CD4-positive, alpha-beta T cell (primary cell): ENCODE results near the gene NFE2. TPM values are rescaled to one million over a fixed set of nuclear protein-coding genes. Genes with fewer than 3 reads are reported as not detected.

Experiments
- ATAC-seq: fragments of 200-7000 bp; cut with Tn5 transposase; one replicate; pipeline ENCODE4 v1.10.0; 2022; ENCODE audit warnings: mild to moderate bottlenecking; ENCODE audit not compliant: poor library complexity
- CTCF ChIA-PET: fragments of 350-600 bp; sonication (Branson Sonifier 250); formaldehyde crosslinking; loops from one replicate; lab custom pipeline; 2021; ENCODE audit warnings: antibody characterized with exemption, inconsistent platforms; lab: Charles Lee
- POLR2A ChIA-PET: fragments of 350-600 bp; sonication (Branson Sonifier 250); formaldehyde crosslinking; loops from one replicate; lab custom pipeline; 2021; ENCODE audit warnings: antibody characterized with exemption, inconsistent platforms; lab: Charles Lee
- DNase-seq, 14 experiments: peaks; one replicate each; pipeline ENCODE4 v3.0.0-alpha.2; 2013 to 2020; ENCODE audit warnings: mixed read lengths in 2 of 14
- H3K27ac ChIP-seq, 2 donors: one replicate each; pipeline versions ENCODE4 v1.5.1 to v1.7.0; 2013; ENCODE audit warnings: low read length in 2 of 2, low read depth in 1 of 2, mild to moderate bottlenecking in 1 of 2
- H3K27me3 ChIP-seq, 2 experiments: 1 replicate in 1 of 2; 2 replicates in 1 of 2; pipeline versions ENCODE4 v1.6.1 to v1.7.0; 2013; ENCODE audit warnings: low read length in 2 of 2, control low read depth in 1 of 2, mild to moderate bottlenecking in 1 of 2, moderate library complexity in 1 of 2; ENCODE audit not compliant: insufficient read depth in 2 of 2, control insufficient read depth in 1 of 2
- H3K36me3 ChIP-seq: one replicate; pipeline ENCODE4 v1.6.1; 2013; ENCODE audit warnings: low read length, control low read depth; ENCODE audit not compliant: insufficient read depth
- H3K4me1 ChIP-seq: one replicate; pipeline ENCODE4 v1.6.1; 2013; ENCODE audit warnings: low read length, control low read depth; ENCODE audit not compliant: insufficient read depth
- H3K4me3 ChIP-seq: one replicate; pipeline ENCODE4 v1.5.1; 2013; ENCODE audit warnings: mild to moderate bottlenecking, low read length, moderate library complexity
- H3K9me3 ChIP-seq, 2 experiments: 1 replicate in 1 of 2; 2 replicates in 1 of 2; pipeline versions ENCODE4 v1.6.1 to v1.7.0; 2013; ENCODE audit warnings: low read length in 2 of 2, mild to moderate bottlenecking in 2 of 2, control low read depth in 1 of 2, moderate library complexity in 1 of 2; ENCODE audit not compliant: control insufficient read depth in 1 of 2, insufficient read depth in 1 of 2
- H3K27ac Mint-ChIP-seq: one replicate; pipeline ENCODE4 v1.8.0; 2020; ENCODE audit warnings: mixed read lengths
- H3K27me3 Mint-ChIP-seq: one replicate; pipeline ENCODE4 v1.8.0; 2021; ENCODE audit warnings: mixed read lengths
- H3K36me3 Mint-ChIP-seq: one replicate; pipeline ENCODE4 v1.8.0; 2021; ENCODE audit warnings: low read depth, mixed read lengths
- H3K4me1 Mint-ChIP-seq: one replicate; pipeline ENCODE4 v1.8.0; 2021; ENCODE audit warnings: low read depth, mixed read lengths
- H3K4me3 Mint-ChIP-seq: one replicate; pipeline ENCODE4 v1.8.0; 2020; ENCODE audit warnings: mild to moderate bottlenecking, mixed read lengths
- H3K9me3 Mint-ChIP-seq: one replicate; pipeline ENCODE4 v1.8.0; 2020; ENCODE audit warnings: mixed read lengths
- CTCF ChIP-seq: fragments of 200-600 bp; IDR thresholded peaks from one replicate; pipeline ENCODE4 v1.8.0; 2022; ENCODE audit warnings: antibody characterized with exemption, mild to moderate bottlenecking
- intact Hi-C, 2 experiments: fragments of 100-400 bp; cut with DNase I in 1 of 2; cut with micrococcal nuclease in 1 of 2; formaldehyde crosslinking; loops; one replicate each; pipeline versions ENCODE4 v1.15.1 to v1.9.0; 2023 to 2025; cut with DNase I, micrococcal nuclease
- total RNA-seq, 174 experiments: library from RNA in 2 of 174; stranded (reverse) in 2 of 174; gene quantifications; one replicate each; pipeline ENCODE4 v1.2.3 and lab custom pipeline; 2021 to 2026

NFE2 gene
- total RNA-seq, 2 experiments from 2014 or later: 0.20 TPM; not detected in 1

DNA sequence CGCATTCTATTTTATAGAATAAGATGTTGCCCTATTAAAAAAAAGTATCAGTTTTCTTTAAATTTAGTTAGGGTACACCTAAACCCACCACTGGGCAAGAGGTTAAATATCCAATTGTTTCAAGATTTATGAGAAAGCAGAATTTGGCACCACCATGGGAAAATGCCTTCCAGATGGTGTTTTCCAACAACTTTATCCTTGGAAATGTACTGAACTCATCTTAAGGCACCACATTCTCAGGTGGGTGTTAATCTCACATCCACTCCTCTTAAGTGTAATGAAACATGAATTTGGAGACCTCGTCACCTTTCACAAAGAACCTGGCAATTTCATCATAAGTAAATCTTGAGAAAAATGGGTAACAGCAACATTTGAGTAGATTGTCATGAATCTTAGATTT lies 34.0 kb downstream of the NFE2 start:
- Histone ChIP-seq H3K4me3 (no peak overlapping the region), H3K9me3 (no peaks in the 10 kb centered on the region), H3K27me3 (no peaks in the 10 kb centered on the region), H3K36me3 (no peaks in the 10 kb centered on the region), H3K27ac (no peak overlapping the region), H3K4me1 (no peaks in the 10 kb centered on the region)
- ATAC-seq (no peak), DNase-seq (no peak)
- Mint-ChIP-seq H3K27ac (no peak overlapping the region), H3K9me3 (no peaks in the 10 kb centered on the region), H3K27me3 (no peaks in the 10 kb centered on the region), H3K4me3 (no peak overlapping the region), H3K4me1 (peaks cover 26% of the 10 kb centered on the region), H3K36me3 (peaks cover 6% of the 10 kb centered on the region)
- CTCF ChIA-PET: no interaction called here
- intact Hi-C loops: no loop called here
- no peak for TF ChIP-seq CTCF
- POLR2A ChIA-PET: interaction anchor here (1.6 kb wide), 1 partner anchor 12 kb away, joined by 4 read pairs; no protein-coding TSS in a partner anchor

GRCh38 chr12:54265364-54265812 lies 35.4 kb downstream of the NFE2 start:
- Histone ChIP-seq H3K9me3 (no peaks in the 10 kb centered on the region), H3K4me3 (no peak overlapping the region), H3K27ac (no peak overlapping the region), H3K27me3 (no peaks in the 10 kb centered on the region), H3K36me3 (no peaks in the 10 kb centered on the region), H3K4me1 (no peaks in the 10 kb centered on the region)
- Mint-ChIP-seq H3K36me3 (peaks cover 4% of the 10 kb centered on the region), H3K4me3 (no peak overlapping the region), H3K9me3 (no peaks in the 10 kb centered on the region), H3K4me1 (peaks cover 24% of the 10 kb centered on the region), H3K27ac (peak overlapping the region; percentile 34), H3K27me3 (no peaks in the 10 kb centered on the region)
- intact Hi-C loops: no loop called here
- CTCF ChIA-PET: interaction anchor here (1.4 kb wide), 1 partner anchor 14 kb away, joined by 4 read pairs; no protein-coding TSS in a partner anchor
- POLR2A ChIA-PET: interaction anchor here (1.1 to 1.2 kb wide), 2 partner anchors 15 to 60 kb away, joined by 3 to 7 read pairs; partner anchors contain the start of genes CBX5, COPZ1 and HNRNPA1
- TF ChIP-seq CTCF: no peak
- DNase-seq: no peak
- ATAC-seq: no peak

DNA sequence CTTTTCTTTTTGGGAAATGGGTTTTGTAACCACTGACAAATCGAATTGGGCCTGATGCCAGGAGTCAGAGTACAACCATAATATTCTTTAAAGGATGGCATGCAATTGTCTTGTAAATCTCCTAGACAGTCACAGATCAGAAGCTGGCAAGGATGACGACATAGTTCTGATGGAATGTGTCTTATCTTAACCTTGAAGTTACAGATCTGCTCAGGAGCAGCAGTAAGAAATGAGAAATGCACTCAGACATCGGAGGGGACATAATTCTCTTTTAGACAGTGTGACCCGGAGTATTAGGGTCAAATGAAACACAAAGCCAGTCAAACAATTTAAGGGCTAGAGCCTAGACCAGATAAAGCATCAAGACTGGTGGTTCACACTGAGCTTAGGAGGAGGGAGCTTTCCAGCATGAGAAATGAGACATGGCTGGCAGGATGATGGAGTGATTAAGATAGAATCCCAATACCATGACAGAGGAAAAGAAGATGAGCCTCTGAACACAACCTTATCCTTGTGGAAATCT lies 38.4 kb downstream of the NFE2 start:
- TF ChIP-seq CTCF: no peak
- H3K4me1 Mint-ChIP-seq: peaks cover 40% of the 10 kb centered on the region
- Histone ChIP-seq H3K9me3 (no peaks in the 10 kb centered on the region), H3K36me3 (peaks cover 1% of the 10 kb centered on the region), H3K4me3 (no peak overlapping the region), H3K27me3 (no peaks in the 10 kb centered on the region), H3K27ac (no peak overlapping the region), H3K4me1 (peaks cover 12% of the 10 kb centered on the region)
- no peak overlapping the region for H3K27ac Mint-ChIP-seq
- ChIA-PET CTCF (no interaction called here), POLR2A (interaction anchor here (0.9 to 4.4 kb wide), 2 partner anchors 11 to 18 kb away, joined by 4 to 25 read pairs; partner anchors contain the start of genes CBX5 and HNRNPA1)
- no peak for ATAC-seq
- H3K27me3 Mint-ChIP-seq: no peaks in the 10 kb centered on the region
- intact Hi-C loops: no loop called here
- no peaks in the 10 kb centered on the region for H3K9me3 Mint-ChIP-seq
- H3K36me3 Mint-ChIP-seq: peaks cover 9% of the 10 kb centered on the region
- DNase-seq: no peak
- no peak overlapping the region for H3K4me3 Mint-ChIP-seq
